ENCODE measurements around the gene VPS8.
"Not testable (repeated sequence)": the region's sequence is repeated elsewhere in the genome, so short reads cannot be mapped to it uniquely, and the experiment has no call there.

Gene VPS8

DNA sequence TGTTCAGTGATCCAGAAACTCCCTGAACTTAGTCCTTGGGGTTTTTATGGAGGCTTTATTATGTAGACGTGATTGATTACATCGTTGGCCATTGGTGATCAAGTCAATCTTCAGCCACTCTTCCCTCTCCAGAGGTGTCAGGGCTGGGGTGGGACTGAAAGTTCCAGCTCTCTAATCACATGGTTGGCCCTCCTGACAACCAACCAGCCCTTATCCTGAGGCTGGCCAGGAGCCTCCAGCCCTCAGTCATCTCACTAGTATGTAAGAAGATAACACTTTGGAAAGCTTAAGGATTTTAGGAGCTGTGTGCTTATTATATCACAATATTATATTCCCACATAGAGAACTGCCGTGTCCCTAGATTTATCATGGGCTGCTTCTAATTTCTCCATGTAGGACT lies 142.3 kb downstream of the VPS8 start:
- in situ Hi-C loops (cut with MboI; ENCODE audit: low sequenced_read_pairs), result no loop called here

DNA sequence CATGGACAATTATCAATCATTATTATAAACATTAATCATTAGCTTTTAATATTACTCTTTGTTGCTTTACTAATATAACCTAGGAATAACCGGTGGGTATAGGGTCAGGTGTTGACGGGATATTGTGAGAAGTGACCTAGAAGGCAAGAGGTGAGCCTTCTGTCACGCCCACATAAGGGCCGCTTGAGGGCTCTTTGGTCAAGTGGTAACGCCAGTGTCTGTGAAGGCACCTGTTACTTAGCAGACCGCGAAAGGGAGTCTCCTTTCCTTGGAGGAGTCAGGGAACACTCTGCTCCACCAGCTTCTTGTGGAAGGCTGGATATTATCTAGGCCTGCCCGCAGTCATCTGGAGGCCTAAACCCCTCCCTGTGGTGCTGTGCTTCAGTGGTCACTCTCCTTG lies 142.9 kb downstream of the VPS8 start:
- in situ Hi-C loops (cut with MboI; ENCODE audit: low sequenced_read_pairs), result not testable (repeated sequence)

DNA sequence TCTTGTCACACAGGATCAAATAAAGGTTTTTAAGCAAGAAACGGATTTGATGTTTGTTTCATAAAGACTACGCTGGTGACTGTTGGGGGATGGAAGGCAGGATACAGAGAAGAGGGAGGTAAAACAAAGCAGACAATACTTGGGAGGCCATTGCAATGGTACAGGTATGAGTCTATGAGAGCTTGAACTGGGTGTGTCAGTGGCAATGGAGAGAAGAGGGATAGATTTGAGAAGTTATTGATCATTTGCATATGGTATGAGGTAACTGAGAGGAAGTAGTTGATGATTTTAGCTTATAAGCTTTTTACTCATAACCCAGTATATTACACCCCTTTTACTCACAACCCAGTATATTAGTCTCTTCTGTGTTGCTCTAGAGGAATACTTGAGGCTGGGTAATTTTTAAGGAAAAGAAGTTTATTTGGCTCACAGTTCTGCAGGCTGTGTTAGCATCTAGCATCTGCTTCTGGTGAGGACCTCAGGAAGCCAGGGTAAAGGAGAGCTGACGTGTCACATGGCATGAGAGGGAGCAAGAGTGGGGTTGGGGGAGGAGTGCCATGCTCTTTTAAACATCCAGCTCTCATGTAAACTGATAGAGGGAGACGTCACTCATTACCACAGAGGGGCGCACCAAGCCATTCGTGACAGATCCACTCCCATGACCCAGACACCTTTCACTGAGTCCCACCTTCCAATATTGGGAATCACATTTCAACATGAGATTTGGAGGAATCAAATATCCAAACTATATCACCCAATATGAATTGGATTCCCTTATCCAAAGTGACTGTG lies 153.9 kb downstream of the VPS8 start:
- in situ Hi-C loops (cut with MboI; ENCODE audit: low sequenced_read_pairs), result no loop called here

DNA sequence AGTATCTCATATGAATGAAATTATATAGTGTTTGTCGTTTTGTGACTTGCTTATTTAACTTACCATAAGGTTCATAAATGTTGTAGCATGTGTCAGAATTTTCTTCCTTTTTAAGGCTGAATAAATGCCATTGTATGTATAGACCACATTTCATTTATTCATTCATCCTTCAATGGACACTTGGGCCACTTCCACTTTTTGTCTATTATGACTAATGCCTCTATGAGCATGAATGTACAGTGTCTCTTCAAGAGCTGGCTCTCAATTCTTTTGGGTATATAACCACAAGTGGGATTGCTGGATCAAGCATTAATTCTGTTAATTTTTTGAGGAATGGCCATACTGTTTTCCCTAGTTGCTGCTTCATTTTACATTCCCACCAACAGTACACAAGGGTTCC lies 156.1 kb downstream of the VPS8 start:
- in situ Hi-C loops (cut with MboI; ENCODE audit: low sequenced_read_pairs), result no loop called here

DNA sequence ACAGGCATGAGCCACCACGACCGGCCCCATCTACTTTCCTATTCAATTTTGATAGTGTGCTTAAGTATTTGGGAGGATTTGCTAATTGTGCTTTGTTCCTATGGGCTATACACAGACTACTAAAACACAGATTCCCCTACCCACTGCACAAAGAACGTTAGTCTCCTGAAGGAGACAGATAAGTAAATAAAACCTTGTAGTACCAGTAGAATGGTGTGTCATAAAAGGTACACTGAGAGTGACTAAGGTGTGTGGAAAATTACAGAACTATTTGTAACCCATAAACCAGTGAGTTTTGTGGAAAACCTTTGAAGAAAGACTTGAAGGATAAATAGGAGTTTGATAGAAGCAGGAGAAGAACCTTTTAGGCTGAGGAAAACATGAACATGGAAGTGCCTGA lies 158.2 kb downstream of the VPS8 start:
- in situ Hi-C loops (cut with MboI; ENCODE audit: low sequenced_read_pairs), result no loop called here

DNA sequence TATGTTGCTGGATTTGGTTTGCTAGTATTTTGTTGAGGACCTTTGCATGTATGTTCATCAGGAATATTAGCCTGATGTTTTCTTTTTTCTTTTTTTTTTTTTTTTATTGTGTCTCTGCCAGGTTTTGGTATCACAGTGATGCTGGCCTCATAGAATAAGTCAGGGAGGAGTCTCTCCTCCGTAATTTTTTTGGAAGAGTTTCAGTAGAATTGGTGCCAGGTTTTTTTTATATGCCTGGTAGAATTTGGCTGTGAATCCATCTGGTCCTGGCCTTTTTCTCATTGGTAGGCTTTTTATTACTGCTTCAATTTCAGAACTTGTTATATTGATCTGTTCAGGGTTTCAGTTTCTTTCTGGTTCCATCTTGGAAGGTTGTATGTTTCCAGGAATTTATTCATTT lies 165.8 kb downstream of the VPS8 start:
- in situ Hi-C loops (cut with MboI; ENCODE audit: low sequenced_read_pairs), result no loop called here

DNA sequence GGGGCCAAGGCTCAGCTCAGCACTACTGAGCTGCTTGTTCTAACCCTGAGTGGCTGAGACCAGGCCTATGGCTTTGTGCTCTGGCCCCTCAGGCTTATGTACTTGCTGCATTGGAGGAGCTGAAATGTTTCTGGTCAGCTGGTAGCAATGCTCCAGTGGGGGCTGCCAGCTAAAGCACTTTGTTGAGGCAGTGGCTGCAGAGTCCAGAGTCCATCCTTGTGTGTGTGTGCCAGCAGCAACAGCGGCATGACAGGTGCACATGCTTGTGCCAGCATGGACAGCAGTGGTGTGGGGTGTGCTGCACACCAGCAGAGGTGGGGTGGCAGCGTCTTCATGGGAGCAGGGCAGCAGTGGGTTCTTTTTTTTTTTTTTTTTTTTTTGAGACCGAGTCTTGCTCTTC lies 169.1 kb downstream of the VPS8 start:
- in situ Hi-C loops (cut with MboI; ENCODE audit: low sequenced_read_pairs), result no loop called here

DNA sequence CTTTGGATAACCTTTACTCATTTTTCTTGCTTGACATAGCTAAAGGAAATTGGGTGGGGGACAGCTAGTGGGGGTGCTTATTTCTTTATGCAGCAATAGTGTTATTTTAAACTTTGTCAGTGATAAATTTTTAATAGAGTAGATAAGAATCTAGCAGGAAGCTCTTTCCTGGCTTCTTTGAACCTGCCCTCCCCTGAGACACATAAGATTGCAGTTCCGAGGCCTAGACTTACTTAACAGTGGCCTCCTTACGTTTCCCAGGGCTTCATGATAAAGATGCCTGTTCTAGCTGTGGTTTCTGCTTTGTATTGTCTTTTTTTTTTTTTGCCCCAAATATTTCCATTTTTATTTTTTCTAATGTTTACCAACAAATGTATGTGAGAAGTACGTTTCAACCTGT lies 170.1 kb downstream of the VPS8 start:
- in situ Hi-C loops (cut with MboI; ENCODE audit: low sequenced_read_pairs), result no loop called here

DNA sequence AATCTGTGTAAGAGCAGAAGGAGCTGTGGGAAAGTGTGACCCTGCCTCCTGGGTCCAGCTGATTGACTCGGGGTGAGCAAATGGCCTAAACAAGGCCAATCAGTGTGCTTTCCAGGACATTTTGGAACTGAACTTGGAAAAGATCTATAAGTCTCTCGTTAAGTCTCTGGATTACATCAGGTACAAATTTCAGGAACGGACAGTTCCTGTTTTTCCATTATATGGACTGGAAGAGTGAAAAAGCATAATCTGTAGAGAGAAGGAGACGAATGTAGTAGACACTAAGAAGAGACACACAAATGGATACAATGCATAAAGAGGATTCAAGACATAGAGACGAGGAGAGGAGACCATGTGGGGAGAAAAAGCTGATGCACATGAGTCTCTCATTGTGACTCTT lies 173.6 kb downstream of the VPS8 start:
- in situ Hi-C loops (cut with MboI; ENCODE audit: low sequenced_read_pairs), result no loop called here

DNA sequence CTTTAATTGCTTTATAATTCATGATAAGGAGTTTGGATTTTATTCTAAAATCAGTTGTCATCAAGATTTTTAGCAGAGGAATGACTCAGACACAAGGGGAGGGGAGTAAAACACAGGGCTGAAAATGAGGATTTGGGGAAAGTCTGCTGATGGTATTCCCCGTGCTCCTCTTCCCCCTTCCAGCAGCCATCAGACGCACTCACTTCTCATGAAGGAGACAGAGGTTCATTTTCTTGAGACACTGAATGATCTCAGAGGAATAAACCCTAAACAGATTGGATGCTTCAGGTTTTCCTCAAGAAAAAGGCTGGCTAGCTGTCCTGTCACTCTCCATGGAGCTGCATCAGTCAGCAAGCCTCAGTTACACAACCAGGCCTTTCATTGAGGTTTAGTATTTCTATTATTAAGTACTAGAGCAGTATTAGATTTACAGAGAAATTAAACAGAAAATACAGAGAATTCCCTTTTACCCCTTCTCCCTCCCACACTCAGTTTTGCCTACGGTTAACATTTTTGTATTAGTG lies 174.5 kb downstream of the VPS8 start:
- in situ Hi-C loops (cut with MboI; ENCODE audit: low sequenced_read_pairs), result no loop called here

DNA sequence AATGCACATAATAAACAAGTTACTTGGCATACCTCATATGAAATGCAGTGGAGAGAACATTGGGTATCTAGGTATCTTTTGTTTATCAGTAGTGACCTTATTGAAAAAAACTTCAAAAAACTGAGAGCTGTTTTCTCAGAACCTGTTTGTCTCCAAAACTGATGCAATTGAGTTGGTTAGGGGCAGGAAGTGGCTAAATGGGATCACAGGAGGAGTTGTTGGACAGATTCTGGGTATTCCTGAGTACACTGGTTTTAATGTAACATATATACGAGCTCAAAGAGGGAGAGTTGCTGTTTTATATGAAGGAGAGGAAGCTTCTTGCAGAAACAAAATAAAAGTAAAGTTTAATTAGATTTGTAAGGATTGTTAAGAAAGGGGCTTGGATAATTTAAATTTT lies 181.4 kb downstream of the VPS8 start:
- in situ Hi-C loops (cut with MboI; ENCODE audit: low sequenced_read_pairs), result no loop called here

DNA sequence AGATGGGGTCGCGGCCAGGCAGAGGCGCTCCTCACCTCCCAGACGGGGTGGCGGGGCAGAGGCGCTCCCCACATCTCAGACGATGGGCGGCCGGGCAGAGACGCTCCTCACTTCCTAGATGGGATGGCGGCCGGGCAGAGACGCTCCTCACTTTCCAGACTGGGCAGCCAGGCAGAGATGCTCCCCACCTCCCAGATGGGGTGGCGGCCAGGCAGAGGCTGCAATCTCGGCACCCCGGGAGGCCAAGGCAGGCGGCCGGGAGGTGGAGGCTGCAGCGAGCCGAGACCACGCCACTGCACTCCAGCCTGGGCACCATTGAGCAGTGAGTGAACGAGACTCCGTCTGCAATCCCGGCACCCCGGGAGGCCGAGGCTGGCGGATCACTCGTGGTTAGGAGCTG lies 191.9 kb downstream of the VPS8 start:
- in situ Hi-C loops (cut with MboI; ENCODE audit: low sequenced_read_pairs), result not testable (repeated sequence)

DNA sequence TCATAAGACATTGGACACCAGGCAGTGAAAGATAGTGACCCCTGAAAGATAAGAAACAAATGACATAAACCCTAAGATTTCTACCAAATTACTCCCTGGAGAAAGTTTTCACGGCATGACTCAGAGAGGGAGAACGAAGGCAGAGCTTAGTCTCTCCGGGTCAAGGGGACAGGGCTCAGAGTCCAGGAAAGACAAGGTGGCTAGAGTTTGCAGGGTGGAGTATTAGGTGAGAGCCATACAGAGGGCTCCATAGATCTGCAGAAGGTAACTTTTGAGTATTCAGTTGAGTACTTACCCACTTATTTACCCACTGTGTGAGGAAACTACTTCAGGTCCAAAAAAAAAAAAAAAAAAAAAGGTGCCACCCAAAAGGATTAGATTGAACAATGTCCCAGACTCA lies 197.7 kb downstream of the VPS8 start:
- in situ Hi-C loops (cut with MboI; ENCODE audit: low sequenced_read_pairs), result no loop called here

DNA sequence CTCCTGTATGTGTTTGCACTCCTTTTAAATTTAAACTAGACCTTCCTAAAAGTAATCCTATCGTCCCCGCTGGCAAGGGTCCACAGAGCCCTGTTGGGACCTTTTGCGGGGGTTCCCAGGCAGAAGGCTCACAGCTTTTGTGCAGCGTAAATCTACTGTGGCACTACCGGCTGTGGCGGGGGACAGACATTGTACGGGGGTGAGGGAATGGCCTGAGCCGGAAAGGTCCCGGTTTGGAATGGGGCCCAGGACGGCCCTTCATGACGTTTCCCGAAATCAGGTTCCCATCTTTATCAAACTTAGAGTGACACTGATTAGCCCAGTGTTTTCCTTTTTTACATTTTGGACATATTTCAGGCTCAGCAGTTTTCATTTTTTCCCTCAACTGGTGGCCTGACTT lies 205.6 kb downstream of the VPS8 start:
- in situ Hi-C loops (cut with MboI; ENCODE audit: low sequenced_read_pairs), result not testable (repeated sequence)

DNA sequence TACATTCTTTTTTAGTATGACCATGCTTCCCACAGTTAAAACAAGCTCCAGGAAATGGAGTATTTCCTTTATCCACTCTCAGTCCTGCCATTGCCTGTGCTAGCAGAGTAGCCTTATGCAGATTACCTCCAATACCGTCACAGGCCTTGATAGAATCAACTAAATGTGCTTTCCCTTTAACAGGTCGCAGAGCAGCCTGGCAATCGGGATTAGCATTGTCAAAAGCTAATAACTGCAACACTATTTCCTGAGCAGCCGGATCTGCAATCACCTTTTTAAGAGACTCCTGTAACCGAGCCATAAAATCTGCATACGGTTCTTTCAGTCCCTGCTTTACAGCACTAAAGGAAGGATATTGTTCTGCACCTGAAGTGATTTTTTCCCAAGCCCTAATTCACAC lies 206.0 kb downstream of the VPS8 start:
- in situ Hi-C loops (cut with MboI; ENCODE audit: low sequenced_read_pairs), result not testable (repeated sequence)

DNA sequence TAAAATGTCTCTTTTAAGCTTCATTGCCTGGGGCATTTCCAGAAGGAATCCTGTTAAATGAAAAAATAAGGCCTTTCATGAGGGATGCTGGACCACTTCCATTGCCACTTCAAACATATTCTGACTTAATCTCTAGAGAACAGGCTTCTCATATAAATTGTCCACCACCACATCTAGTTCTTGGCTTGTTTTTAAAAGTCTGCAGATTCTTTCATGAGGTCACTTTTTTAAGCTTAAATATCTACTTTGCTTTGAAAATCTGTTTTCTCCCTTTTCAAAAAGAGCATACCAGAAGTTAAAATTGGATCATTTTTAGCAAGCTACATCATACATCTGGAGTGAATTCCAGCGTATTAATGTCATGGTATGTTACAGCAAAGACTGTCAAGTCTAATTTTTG lies 209.3 kb downstream of the VPS8 start:
- in situ Hi-C loops (cut with MboI; ENCODE audit: low sequenced_read_pairs), result no loop called here

DNA sequence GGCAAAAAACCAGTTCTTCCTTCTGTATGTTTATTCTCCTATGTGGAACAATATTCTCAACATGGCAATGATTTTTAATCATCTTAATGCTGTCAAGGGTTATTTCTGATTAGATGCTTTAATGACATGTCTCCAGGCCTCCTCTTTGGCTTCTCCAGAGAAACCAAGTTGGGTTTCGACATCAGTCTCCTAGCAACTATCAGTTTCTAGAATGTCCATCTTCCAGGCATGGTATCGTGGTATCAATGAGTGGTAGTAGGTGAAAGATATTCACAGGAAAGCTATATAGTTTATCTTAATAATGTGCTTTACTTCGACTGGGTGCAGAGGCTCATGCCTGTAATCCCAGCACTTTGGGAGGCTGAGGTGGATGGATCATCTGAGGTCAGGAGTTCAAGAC lies 212.4 kb downstream of the VPS8 start:
- in situ Hi-C loops (cut with MboI; ENCODE audit: low sequenced_read_pairs), result no loop called here

DNA sequence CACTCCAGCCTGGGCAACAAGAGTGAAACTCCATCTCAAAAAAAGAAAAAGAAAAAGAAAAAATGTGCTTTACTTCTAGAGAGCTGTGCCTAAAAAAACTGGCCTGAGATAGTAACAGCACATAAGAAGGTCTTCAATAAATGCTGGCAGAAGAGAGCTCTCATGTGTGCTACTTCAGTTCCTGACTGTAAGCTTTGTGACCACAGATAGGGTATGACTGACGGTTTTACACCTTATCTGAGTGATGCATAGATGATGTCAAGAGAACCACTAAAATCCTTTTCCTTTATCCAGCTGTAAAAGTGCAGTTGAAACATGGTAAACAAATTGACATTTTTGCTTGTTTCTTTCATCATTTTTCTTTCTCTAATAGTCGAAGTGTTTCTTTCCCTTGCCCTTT lies 213.0 kb downstream of the VPS8 start:
- in situ Hi-C loops (cut with MboI; ENCODE audit: low sequenced_read_pairs), result no loop called here

DNA sequence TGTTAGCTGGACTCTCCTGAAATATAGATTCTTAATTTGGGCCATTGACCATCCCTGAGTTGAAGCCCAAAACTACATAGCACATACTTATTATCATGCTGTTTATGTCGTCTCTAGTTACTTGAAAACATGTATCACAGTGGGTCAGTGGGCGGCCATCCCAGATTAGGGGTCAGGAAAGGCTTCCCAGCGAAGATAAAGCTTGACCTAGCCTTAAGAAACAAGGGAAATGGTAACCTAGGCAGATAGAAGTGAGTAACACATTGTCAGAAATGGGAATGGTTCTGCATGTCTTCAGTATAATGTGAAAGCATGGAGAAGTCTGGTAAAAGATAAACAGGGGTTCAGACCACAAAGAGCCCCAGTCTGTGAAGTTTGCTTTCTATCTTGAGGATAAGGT lies 216.2 kb downstream of the VPS8 start:
- in situ Hi-C loops (cut with MboI; ENCODE audit: low sequenced_read_pairs), result no loop called here

DNA sequence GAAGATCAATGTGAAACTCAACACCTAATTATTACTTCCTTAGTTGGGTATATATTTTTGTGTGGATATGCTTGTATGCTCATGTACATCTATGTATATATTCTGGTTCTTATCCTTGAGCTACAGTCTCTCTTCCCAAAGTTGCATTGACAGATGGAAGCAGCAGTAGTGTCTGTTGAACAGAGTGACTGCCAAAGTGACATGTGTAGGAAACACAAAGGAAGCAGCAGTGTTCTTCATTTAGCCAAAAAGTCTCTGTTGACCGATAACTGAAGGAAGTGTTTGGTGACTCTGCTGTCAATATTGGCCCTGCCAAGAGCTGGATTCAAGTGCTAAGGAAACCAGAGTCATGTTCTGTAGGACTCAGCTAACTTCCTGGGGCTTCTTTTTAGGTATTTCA lies 217.1 kb downstream of the VPS8 start:
- in situ Hi-C loops (cut with MboI; ENCODE audit: low sequenced_read_pairs), result no loop called here

DNA sequence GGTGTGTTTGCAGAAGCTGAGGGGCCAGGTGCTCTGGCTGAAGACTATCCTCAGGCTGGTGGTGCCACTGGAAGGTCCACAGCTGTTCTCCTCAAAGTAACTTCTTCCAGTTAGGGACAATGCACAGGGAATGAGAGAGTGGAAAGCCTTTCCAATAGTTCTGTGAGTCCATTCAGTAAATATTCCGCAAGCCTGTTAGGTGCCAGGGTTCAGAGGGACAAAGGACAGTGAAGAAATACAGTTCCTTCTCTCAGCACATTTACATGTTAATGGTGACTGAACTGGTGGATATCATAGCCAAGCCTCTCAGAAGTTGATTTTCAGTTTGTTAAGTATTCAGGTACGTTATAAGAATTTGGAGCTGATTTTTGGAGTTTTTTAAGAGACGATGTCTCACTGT lies 218.4 kb downstream of the VPS8 start:
- in situ Hi-C loops (cut with MboI; ENCODE audit: low sequenced_read_pairs), result no loop called here

DNA sequence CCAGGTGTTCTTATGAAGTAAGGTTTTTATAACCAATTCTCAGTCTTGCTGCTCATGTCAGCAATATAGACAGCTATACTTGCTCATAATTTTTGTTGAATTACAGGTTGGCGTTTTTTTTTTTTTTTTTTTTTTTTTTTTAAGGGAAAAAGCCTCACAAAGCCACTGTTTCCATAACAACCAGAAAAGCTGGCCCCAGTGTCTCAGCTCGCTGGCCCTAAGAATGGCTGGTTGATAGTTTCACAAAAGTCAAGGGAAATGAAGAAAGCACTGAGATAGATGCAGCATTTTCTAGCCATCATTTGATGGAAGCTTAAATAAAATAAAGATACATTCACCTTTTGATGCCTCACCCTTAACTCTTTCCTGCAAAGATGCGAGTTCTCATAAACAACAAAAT lies 219.0 kb downstream of the VPS8 start:
- in situ Hi-C loops (cut with MboI; ENCODE audit: low sequenced_read_pairs), result no loop called here

DNA sequence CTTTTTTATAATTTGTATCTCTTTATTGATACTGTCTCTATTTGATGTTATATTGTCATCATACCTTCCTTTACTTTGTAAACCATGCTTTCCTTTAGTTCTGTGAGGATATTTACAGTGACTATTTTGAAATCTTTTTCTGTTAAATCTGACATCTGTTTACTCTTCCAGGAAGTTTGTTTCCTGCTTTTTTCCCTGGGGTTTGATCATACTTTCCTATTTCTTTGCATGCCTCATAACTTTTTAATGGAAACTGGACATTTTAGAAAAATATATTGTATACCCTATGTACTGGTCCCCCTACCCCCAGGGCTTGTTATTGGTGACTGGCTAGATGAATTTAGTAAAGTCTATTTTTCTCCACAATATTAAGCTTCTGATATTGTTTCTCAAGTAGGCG lies 225.8 kb downstream of the VPS8 start:
- in situ Hi-C loops (cut with MboI; ENCODE audit: low sequenced_read_pairs), result no loop called here

All from HL-60/S4 treated with phorbol 12-myristate 13-acetate at 8.2 ng/mL for 4 days and 3 days (cell line).